ENCODE data around the gene ARMH1.

GRCh38 chr1:44693159-44693558 lies 18.6 kb downstream of the ARMH1 start:
- TF ChIP-seq POLR2A (IDR thresholded peaks at IDR 0.05; ENCODE audit: low read length) (no peak), GATA1 (IDR thresholded peaks at IDR 0.05; ENCODE audit: low read depth, low read length) (no peak)

Measured in erythroblast (primary cell).